CD4-positive, alpha-beta memory T cell (primary cell): Measurements from ENCODE around the gene FRMPD4. TPM values are rescaled to one million over a fixed set of nuclear protein-coding genes. Genes with fewer than 3 reads are reported as not detected.

Source experiments
- CTCF ChIA-PET: fragments of 350-600 bp; sonication (Branson Sonifier 250); formaldehyde crosslinking; loops from one replicate; lab custom pipeline; 2021; ENCODE audit warnings: inconsistent platforms; ENCODE audit not compliant: partially characterized antibody; lab: Charles Lee
- POLR2A ChIA-PET: fragments of 350-600 bp; sonication (Branson Sonifier 250); formaldehyde crosslinking; loops from one replicate; lab custom pipeline; 2021; ENCODE audit not compliant: partially characterized antibody; lab: Charles Lee
- DNase-seq, 5 donors: peaks; one replicate each; pipeline versions ENCODE4 v3.0.0 to v3.0.0-alpha.2; 2020 to 2022; ENCODE audit warnings: mixed read lengths in 1 of 5
- H3K27ac ChIP-seq: one replicate; pipeline ENCODE4 v1.7.0; 2013; ENCODE audit warnings: low read depth, low read length
- H3K27me3 ChIP-seq: 2 replicates; pipeline ENCODE4 v1.7.0; 2013; ENCODE audit warnings: mild to moderate bottlenecking, low read length, moderate library complexity; ENCODE audit not compliant: insufficient read depth
- H3K36me3 ChIP-seq: 2 replicates; pipeline ENCODE4 v1.7.0; 2013; ENCODE audit warnings: mild to moderate bottlenecking, low read length, moderate library complexity; ENCODE audit not compliant: insufficient read depth
- H3K4me1 ChIP-seq: 2 replicates; pipeline ENCODE4 v1.7.0; 2013; ENCODE audit warnings: mild to moderate bottlenecking, low read length, moderate library complexity; ENCODE audit not compliant: insufficient read depth
- H3K4me3 ChIP-seq, 2 donors: one replicate each; pipeline ENCODE4 v1.7.0; 2013; ENCODE audit warnings: low read length in 2 of 2, mild to moderate bottlenecking in 1 of 2
- H3K9me3 ChIP-seq, 2 donors: one replicate each; pipeline ENCODE4 v1.7.0; 2013; ENCODE audit warnings: low read length in 2 of 2, control low read depth in 1 of 2; ENCODE audit not compliant: control insufficient read depth in 1 of 2
- H3K27ac Mint-ChIP-seq, 7 donors: one replicate each; pipeline ENCODE4 v1.8.0; 2020 to 2021; ENCODE audit warnings: mixed read lengths in 7 of 7, mild to moderate bottlenecking in 6 of 7, inconsistent platforms in 3 of 7, moderate library complexity in 3 of 7
- H3K27me3 Mint-ChIP-seq, 2 donors: one replicate each; pipeline ENCODE4 v1.8.0; 2020 to 2021; ENCODE audit warnings: mixed read lengths in 2 of 2
- H3K36me3 Mint-ChIP-seq, 2 donors: one replicate each; pipeline ENCODE4 v1.8.0; 2020 to 2021; ENCODE audit warnings: mixed read lengths in 2 of 2, inconsistent platforms in 1 of 2, mild to moderate bottlenecking in 1 of 2
- H3K4me1 Mint-ChIP-seq, 4 donors: one replicate each; pipeline ENCODE4 v1.8.0; 2020 to 2021; ENCODE audit warnings: mixed read lengths in 4 of 4, mild to moderate bottlenecking in 1 of 4
- H3K4me3 Mint-ChIP-seq, 8 donors: one replicate each; pipeline ENCODE4 v1.8.0; 2020 to 2021; ENCODE audit warnings: mixed read lengths in 8 of 8, mild to moderate bottlenecking in 7 of 8, moderate library complexity in 6 of 8, inconsistent platforms in 3 of 8
- H3K9me3 Mint-ChIP-seq, 8 donors: one replicate each; pipeline ENCODE4 v1.8.0; 2020 to 2021; ENCODE audit warnings: mixed read lengths in 8 of 8, mild to moderate bottlenecking in 5 of 8, inconsistent platforms in 3 of 8, moderate library complexity in 1 of 8
- intact Hi-C: fragments of 100-400 bp; cut with micrococcal nuclease; formaldehyde crosslinking; loops from one replicate; pipeline ENCODE4 v1.15.1; 2023
- polyA plus RNA-seq, 2 donors: library from polyadenylated mRNA; unstranded; fragments of 300-500 nt; fragmentation: Illumina TruSeq; gene quantifications; one replicate each; pipeline ENCODE4 v1.2.3, GENCODE V29; 2021
- total RNA-seq, 2 experiments: library from RNA; stranded (reverse); gene quantifications; one replicate each; pipeline ENCODE4 v1.2.3, GENCODE V29; 2021

The FRMPD4 gene
- total and polyA plus RNA-seq, 4 experiments from 2014 or later, result not detected

- no peak for DNase-seq
- ChIA-PET CTCF (no interaction called here), POLR2A (no interaction called here)
- no peak overlapping the region for H3K4me3 Mint-ChIP-seq
- Histone ChIP-seq H3K4me1 (no peaks in the 10 kb centered on the region), H3K36me3 (no peaks in the 10 kb centered on the region), H3K4me3 (no peak overlapping the region), H3K27me3 (no peaks in the 10 kb centered on the region), H3K9me3 (no peaks in the 10 kb centered on the region), H3K27ac (no peak overlapping the region)
- H3K9me3 Mint-ChIP-seq, result peaks cover 0 to 5% (median 0%) of the 10 kb centered on the region in 8 donors
- H3K27me3 Mint-ChIP-seq, result no peaks in the 10 kb centered on the region
- no peaks in the 10 kb centered on the region for H3K36me3 Mint-ChIP-seq
- no peaks in the 10 kb centered on the region for H3K4me1 Mint-ChIP-seq
- H3K27ac Mint-ChIP-seq, result no peak overlapping the region
- intact Hi-C loops, result no loop called here
These were observed 410.5 kb downstream of the FRMPD4 start for GRCh38 chrX:12548746-12549145.

- no peaks in the 10 kb centered on the region for H3K9me3 ChIP-seq
- peaks cover 0 to 2% of the 10 kb centered on the region in 2 donors for H3K27me3 Mint-ChIP-seq
- no peak for DNase-seq
- ChIA-PET POLR2A (no interaction called here), CTCF (no interaction called here)
- H3K27me3 ChIP-seq, result no peaks in the 10 kb centered on the region
- no peak overlapping the region for H3K27ac Mint-ChIP-seq
- no peak overlapping the region for H3K4me3 Mint-ChIP-seq
- no peaks in the 10 kb centered on the region for H3K36me3 Mint-ChIP-seq
- no peak overlapping the region for H3K4me3 ChIP-seq
- no peak overlapping the region for H3K27ac ChIP-seq
- no peaks in the 10 kb centered on the region for H3K4me1 ChIP-seq
- H3K36me3 ChIP-seq, result no peaks in the 10 kb centered on the region
- H3K4me1 Mint-ChIP-seq, result no peaks in the 10 kb centered on the region
- intact Hi-C loops, result no loop called here
- peaks cover 0 to 6% (median 0%) of the 10 kb centered on the region in 8 donors for H3K9me3 Mint-ChIP-seq
These were observed 415.9 kb downstream of the FRMPD4 start for GRCh38 chrX:12554206-12554605.

DNA sequence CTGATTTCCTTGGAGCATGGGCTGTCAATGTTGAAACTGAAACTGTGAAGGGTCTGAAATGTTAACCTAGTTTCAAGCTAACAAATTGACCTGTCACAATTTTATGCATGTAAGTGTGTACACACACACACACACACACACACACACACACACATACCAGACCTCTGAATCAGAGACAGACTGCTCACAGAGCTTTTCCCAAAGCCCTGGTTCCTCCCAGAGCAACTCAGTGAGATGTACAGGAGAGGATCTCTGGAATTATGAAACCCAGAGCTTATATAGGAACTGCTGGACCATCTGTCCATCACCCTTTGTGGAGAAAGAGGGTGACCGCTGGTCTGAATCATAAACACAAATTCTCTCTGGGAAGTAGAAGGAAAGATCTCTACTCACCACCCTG lies 424.8 kb downstream of the FRMPD4 start:
- intact Hi-C loops, result no loop called here
- ChIA-PET POLR2A (no interaction called here), CTCF (interaction anchor here (1.8 kb wide), 1 partner anchor 9 kb away, joined by 4 read pairs; no protein-coding TSS in a partner anchor)
- Mint-ChIP-seq H3K27me3 (peaks cover 0 to 2% of the 10 kb centered on the region in 2 donors), H3K9me3 (no peaks in the 10 kb centered on the region), H3K27ac (no peak overlapping the region), H3K4me3 (no peak overlapping the region), H3K4me1 (no peaks in the 10 kb centered on the region), H3K36me3 (no peaks in the 10 kb centered on the region)
- H3K27me3 ChIP-seq, result no peaks in the 10 kb centered on the region
- no peak overlapping the region for H3K27ac ChIP-seq
- H3K4me1 ChIP-seq, result no peaks in the 10 kb centered on the region
- H3K4me3 ChIP-seq, result no peak overlapping the region
- no peak for DNase-seq
- no peaks in the 10 kb centered on the region for H3K36me3 ChIP-seq
- H3K9me3 ChIP-seq, result no peaks in the 10 kb centered on the region

GRCh38 chrX:12564221-12564620 lies 425.9 kb downstream of the FRMPD4 start:
- no peak overlapping the region for H3K4me3 Mint-ChIP-seq
- DNase-seq, result no peak
- ChIA-PET POLR2A (no interaction called here), CTCF (no interaction called here)
- Histone ChIP-seq H3K9me3 (no peaks in the 10 kb centered on the region), H3K36me3 (no peaks in the 10 kb centered on the region), H3K4me3 (no peak overlapping the region), H3K27me3 (no peaks in the 10 kb centered on the region), H3K4me1 (no peaks in the 10 kb centered on the region), H3K27ac (no peak overlapping the region)
- no peaks in the 10 kb centered on the region for H3K4me1 Mint-ChIP-seq
- no peaks in the 10 kb centered on the region for H3K27me3 Mint-ChIP-seq
- no peak overlapping the region for H3K27ac Mint-ChIP-seq
- no peaks in the 10 kb centered on the region for H3K36me3 Mint-ChIP-seq
- H3K9me3 Mint-ChIP-seq, result no peaks in the 10 kb centered on the region
- intact Hi-C loops, result no loop called here

- H3K4me1 Mint-ChIP-seq, result no peaks in the 10 kb centered on the region
These were observed 429.6 kb downstream of the FRMPD4 start for GRCh38 chrX:12567857-12568256.

GRCh38 chrX:12570859-12571501 lies 432.7 kb downstream of the FRMPD4 start:
- no peaks in the 10 kb centered on the region for H3K27me3 Mint-ChIP-seq
- POLR2A ChIA-PET, result no interaction called here
- no peak overlapping the region for H3K4me3 Mint-ChIP-seq
- Histone ChIP-seq H3K4me3 (no peak overlapping the region), H3K27ac (no peak overlapping the region), H3K27me3 (no peaks in the 10 kb centered on the region), H3K9me3 (no peaks in the 10 kb centered on the region), H3K36me3 (no peaks in the 10 kb centered on the region), H3K4me1 (no peaks in the 10 kb centered on the region)
- H3K9me3 Mint-ChIP-seq, result no peaks in the 10 kb centered on the region
- H3K36me3 Mint-ChIP-seq, result no peaks in the 10 kb centered on the region
- no peaks in the 10 kb centered on the region for H3K4me1 Mint-ChIP-seq
- CTCF ChIA-PET, result interaction anchor here (1.6 kb wide), 1 partner anchor 8 kb away, joined by 4 read pairs; no protein-coding TSS in a partner anchor
- no peak for DNase-seq
- H3K27ac Mint-ChIP-seq, result no peak overlapping the region
- intact Hi-C loops, result no loop called here

More at GRCh38 chrX:12567857-12568256, 429.6 kb downstream of the FRMPD4 start:
- Mint-ChIP-seq H3K27ac (no peak overlapping the region), H3K27me3 (no peaks in the 10 kb centered on the region), H3K9me3 (no peaks in the 10 kb centered on the region), H3K4me3 (no peak overlapping the region), H3K36me3 (no peaks in the 10 kb centered on the region)
- H3K4me1 ChIP-seq, result no peaks in the 10 kb centered on the region
- no peaks in the 10 kb centered on the region for H3K36me3 ChIP-seq
- H3K27ac ChIP-seq, result no peak overlapping the region
- no peak for DNase-seq
- H3K9me3 ChIP-seq, result no peaks in the 10 kb centered on the region
- CTCF ChIA-PET, result no interaction called here
- intact Hi-C loops, result no loop called here
- no peaks in the 10 kb centered on the region for H3K27me3 ChIP-seq
- POLR2A ChIA-PET, result no interaction called here
- no peak overlapping the region for H3K4me3 ChIP-seq

DNA sequence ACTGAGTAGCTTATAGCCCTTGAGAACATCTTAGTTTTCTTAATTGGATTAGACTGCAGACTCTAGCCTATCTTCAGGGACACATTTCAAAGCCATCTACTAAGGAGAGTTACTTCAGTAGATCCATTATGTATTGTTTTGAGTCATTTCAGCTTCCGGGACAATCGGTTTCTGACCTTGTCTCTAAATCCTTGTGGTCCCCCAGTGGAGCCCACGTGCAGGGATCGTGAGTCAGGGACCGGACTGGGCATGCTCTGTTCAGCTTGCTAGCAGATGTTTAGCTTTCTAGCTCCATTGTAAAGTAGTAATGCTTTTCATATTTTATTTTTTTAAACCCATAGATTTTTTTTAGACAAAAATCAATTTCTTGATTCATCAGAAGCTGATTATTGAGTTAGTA lies 441.0 kb downstream of the FRMPD4 start:
- H3K4me1 ChIP-seq, result no peaks in the 10 kb centered on the region
- H3K36me3 Mint-ChIP-seq, result no peaks in the 10 kb centered on the region
- H3K9me3 ChIP-seq, result no peaks in the 10 kb centered on the region
- H3K36me3 ChIP-seq, result no peaks in the 10 kb centered on the region
- no peak for DNase-seq
- no peak overlapping the region for H3K27ac Mint-ChIP-seq
- ChIA-PET CTCF (no interaction called here), POLR2A (no interaction called here)
- no peaks in the 10 kb centered on the region for H3K4me1 Mint-ChIP-seq
- H3K27ac ChIP-seq, result no peak overlapping the region
- intact Hi-C loops, result no loop called here
- no peak overlapping the region for H3K4me3 ChIP-seq
- H3K27me3 ChIP-seq, result no peaks in the 10 kb centered on the region
- H3K27me3 Mint-ChIP-seq, result peaks cover 0 to 3% of the 10 kb centered on the region in 2 donors
- H3K9me3 Mint-ChIP-seq, result peaks cover 0 to 3% (median 0%) of the 10 kb centered on the region in 8 donors
- no peak overlapping the region for H3K4me3 Mint-ChIP-seq
